CD4-positive, alpha-beta T cell (primary cell): Measurements from ENCODE around the gene GIT1. TPM values are rescaled to one million over a fixed set of nuclear protein-coding genes. Genes with fewer than 3 reads are reported as not detected.

Experiments
- ATAC-seq: fragments of 200-7000 bp; cut with Tn5 transposase; one replicate; pipeline ENCODE4 v1.10.0; 2022; ENCODE audit warnings: mild to moderate bottlenecking; ENCODE audit not compliant: poor library complexity
- CTCF ChIA-PET: fragments of 350-600 bp; sonication (Branson Sonifier 250); formaldehyde crosslinking; loops from one replicate; lab custom pipeline; 2021; ENCODE audit warnings: antibody characterized with exemption, inconsistent platforms; lab: Charles Lee
- POLR2A ChIA-PET: fragments of 350-600 bp; sonication (Branson Sonifier 250); formaldehyde crosslinking; loops from one replicate; lab custom pipeline; 2021; ENCODE audit warnings: antibody characterized with exemption, inconsistent platforms; lab: Charles Lee
- DNase-seq, 14 experiments: peaks; one replicate each; pipeline ENCODE4 v3.0.0-alpha.2; 2013 to 2020; ENCODE audit warnings: mixed read lengths in 2 of 14
- H3K27ac ChIP-seq, 2 donors: one replicate each; pipeline versions ENCODE4 v1.5.1 to v1.7.0; 2013; ENCODE audit warnings: low read length in 2 of 2, low read depth in 1 of 2, mild to moderate bottlenecking in 1 of 2
- H3K27me3 ChIP-seq, 2 experiments: 1 replicate in 1 of 2; 2 replicates in 1 of 2; pipeline versions ENCODE4 v1.6.1 to v1.7.0; 2013; ENCODE audit warnings: low read length in 2 of 2, control low read depth in 1 of 2, mild to moderate bottlenecking in 1 of 2, moderate library complexity in 1 of 2; ENCODE audit not compliant: insufficient read depth in 2 of 2, control insufficient read depth in 1 of 2
- H3K36me3 ChIP-seq: one replicate; pipeline ENCODE4 v1.6.1; 2013; ENCODE audit warnings: low read length, control low read depth; ENCODE audit not compliant: insufficient read depth
- H3K4me1 ChIP-seq: one replicate; pipeline ENCODE4 v1.6.1; 2013; ENCODE audit warnings: low read length, control low read depth; ENCODE audit not compliant: insufficient read depth
- H3K4me3 ChIP-seq: one replicate; pipeline ENCODE4 v1.5.1; 2013; ENCODE audit warnings: mild to moderate bottlenecking, low read length, moderate library complexity
- H3K9me3 ChIP-seq, 2 experiments: 1 replicate in 1 of 2; 2 replicates in 1 of 2; pipeline versions ENCODE4 v1.6.1 to v1.7.0; 2013; ENCODE audit warnings: low read length in 2 of 2, mild to moderate bottlenecking in 2 of 2, control low read depth in 1 of 2, moderate library complexity in 1 of 2; ENCODE audit not compliant: control insufficient read depth in 1 of 2, insufficient read depth in 1 of 2
- H3K27ac Mint-ChIP-seq: one replicate; pipeline ENCODE4 v1.8.0; 2020; ENCODE audit warnings: mixed read lengths
- H3K27me3 Mint-ChIP-seq: one replicate; pipeline ENCODE4 v1.8.0; 2021; ENCODE audit warnings: mixed read lengths
- H3K36me3 Mint-ChIP-seq: one replicate; pipeline ENCODE4 v1.8.0; 2021; ENCODE audit warnings: low read depth, mixed read lengths
- H3K4me1 Mint-ChIP-seq: one replicate; pipeline ENCODE4 v1.8.0; 2021; ENCODE audit warnings: low read depth, mixed read lengths
- H3K4me3 Mint-ChIP-seq: one replicate; pipeline ENCODE4 v1.8.0; 2020; ENCODE audit warnings: mild to moderate bottlenecking, mixed read lengths
- H3K9me3 Mint-ChIP-seq: one replicate; pipeline ENCODE4 v1.8.0; 2020; ENCODE audit warnings: mixed read lengths
- intact Hi-C, 2 experiments: fragments of 100-400 bp; cut with DNase I in 1 of 2; cut with micrococcal nuclease in 1 of 2; formaldehyde crosslinking; loops; one replicate each; pipeline versions ENCODE4 v1.15.1 to v1.9.0; 2023 to 2025; cut with DNase I, micrococcal nuclease
- total RNA-seq, 174 experiments: library from RNA in 2 of 174; stranded (reverse) in 2 of 174; gene quantifications; one replicate each; pipeline ENCODE4 v1.2.3 and lab custom pipeline; 2021 to 2026
- TF ChIP-seq, protein P1 (sequence below): fragments of 200-600 bp; IDR thresholded peaks from one replicate; pipeline ENCODE4 v1.8.0; 2022; ENCODE audit warnings: antibody characterized with exemption, mild to moderate bottlenecking

GIT1 gene
- total RNA-seq, 2 experiments from 2014 or later: 35.8 to 36.7 TPM

DNA sequence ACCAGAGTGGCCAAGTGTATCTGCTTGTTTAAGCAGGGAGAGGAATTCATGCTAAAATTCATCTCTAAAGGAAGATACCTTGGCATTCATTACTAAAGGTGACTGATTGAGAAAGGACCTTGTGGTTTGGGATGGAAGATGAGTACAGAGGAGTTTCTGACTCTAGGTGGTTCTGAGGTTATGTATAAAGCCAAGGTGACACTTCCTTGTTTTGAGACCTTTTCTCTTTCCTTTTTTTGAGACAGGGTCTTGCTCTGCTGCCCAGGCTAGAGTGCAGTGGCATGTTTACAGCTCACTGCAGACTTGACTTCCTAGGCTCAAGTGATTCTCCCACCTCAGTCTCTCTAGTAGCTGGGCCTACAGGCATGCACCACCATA is 31.7 kb downstream of the GIT1 start:
- H3K27me3 ChIP-seq: no peaks in the 10 kb centered on the region
- no peaks in the 10 kb centered on the region for H3K9me3 Mint-ChIP-seq
- H3K36me3 Mint-ChIP-seq: no peaks in the 10 kb centered on the region
- H3K4me3 ChIP-seq: no peak overlapping the region
- peak in 1 of 14 experiments; percentile 13 for DNase-seq
- TF ChIP-seq, protein P1, sequence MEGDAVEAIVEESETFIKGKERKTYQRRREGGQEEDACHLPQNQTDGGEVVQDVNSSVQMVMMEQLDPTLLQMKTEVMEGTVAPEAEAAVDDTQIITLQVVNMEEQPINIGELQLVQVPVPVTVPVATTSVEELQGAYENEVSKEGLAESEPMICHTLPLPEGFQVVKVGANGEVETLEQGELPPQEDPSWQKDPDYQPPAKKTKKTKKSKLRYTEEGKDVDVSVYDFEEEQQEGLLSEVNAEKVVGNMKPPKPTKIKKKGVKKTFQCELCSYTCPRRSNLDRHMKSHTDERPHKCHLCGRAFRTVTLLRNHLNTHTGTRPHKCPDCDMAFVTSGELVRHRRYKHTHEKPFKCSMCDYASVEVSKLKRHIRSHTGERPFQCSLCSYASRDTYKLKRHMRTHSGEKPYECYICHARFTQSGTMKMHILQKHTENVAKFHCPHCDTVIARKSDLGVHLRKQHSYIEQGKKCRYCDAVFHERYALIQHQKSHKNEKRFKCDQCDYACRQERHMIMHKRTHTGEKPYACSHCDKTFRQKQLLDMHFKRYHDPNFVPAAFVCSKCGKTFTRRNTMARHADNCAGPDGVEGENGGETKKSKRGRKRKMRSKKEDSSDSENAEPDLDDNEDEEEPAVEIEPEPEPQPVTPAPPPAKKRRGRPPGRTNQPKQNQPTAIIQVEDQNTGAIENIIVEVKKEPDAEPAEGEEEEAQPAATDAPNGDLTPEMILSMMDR: no peak
- no peak overlapping the region for H3K27ac ChIP-seq
- ChIA-PET CTCF (no interaction called here), POLR2A (no interaction called here)
- intact Hi-C loops: no loop called here
- no peaks in the 10 kb centered on the region for H3K9me3 ChIP-seq
- H3K4me3 Mint-ChIP-seq: no peak overlapping the region
- no peak for ATAC-seq
- H3K4me1 Mint-ChIP-seq: peaks cover 9% of the 10 kb centered on the region
- peaks cover 18% of the 10 kb centered on the region for H3K4me1 ChIP-seq
- no peak overlapping the region for H3K27ac Mint-ChIP-seq
- H3K27me3 Mint-ChIP-seq: no peaks in the 10 kb centered on the region
- peaks cover 16% of the 10 kb centered on the region for H3K36me3 ChIP-seq

DNA sequence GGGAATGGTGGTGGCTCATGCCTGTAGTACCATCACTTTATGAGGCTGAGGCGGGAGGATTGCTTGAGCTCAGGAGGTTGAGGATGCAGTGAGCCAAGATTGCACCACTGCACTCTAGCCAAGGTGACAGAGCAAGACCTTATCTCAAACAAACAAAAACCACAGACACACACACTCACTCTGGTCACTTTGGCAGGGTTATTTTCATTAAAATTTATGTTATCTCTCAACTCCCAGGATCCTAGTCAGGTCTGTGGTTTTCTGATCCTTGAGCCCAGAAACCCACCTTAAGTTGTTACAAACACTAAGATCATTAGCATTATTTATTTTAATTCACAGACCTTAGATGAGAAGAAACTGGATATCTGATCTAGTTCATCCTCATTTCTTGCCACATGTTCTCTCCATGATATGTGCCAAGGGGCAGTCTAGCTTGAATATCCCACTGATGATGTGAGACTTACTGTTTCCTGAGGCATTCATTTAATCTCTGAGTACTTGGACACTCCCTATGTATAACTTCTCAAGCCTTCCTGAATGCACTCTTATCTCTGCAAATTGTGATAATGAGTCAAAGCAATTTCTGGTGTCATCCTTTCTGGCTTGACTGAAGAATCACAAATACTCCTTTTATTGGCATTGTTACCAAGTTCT is 32.2 kb downstream of the GIT1 start:
- no peaks in the 10 kb centered on the region for H3K36me3 Mint-ChIP-seq
- Histone ChIP-seq H3K27ac (no peak overlapping the region), H3K4me1 (peaks cover 13% of the 10 kb centered on the region), H3K36me3 (peaks cover 11% of the 10 kb centered on the region), H3K9me3 (no peaks in the 10 kb centered on the region), H3K27me3 (no peaks in the 10 kb centered on the region), H3K4me3 (no peak overlapping the region)
- intact Hi-C loops: no loop called here
- no peak overlapping the region for H3K4me3 Mint-ChIP-seq
- TF ChIP-seq, protein P1: no peak
- ATAC-seq (no peak), DNase-seq (no peak)
- ChIA-PET POLR2A (no interaction called here), CTCF (interaction anchor here (1.3 kb wide), 1 partner anchor 20 kb away, joined by 3 read pairs; no protein-coding TSS in a partner anchor)
- H3K27me3 Mint-ChIP-seq: no peaks in the 10 kb centered on the region
- no peaks in the 10 kb centered on the region for H3K9me3 Mint-ChIP-seq
- H3K4me1 Mint-ChIP-seq: peaks cover 7% of the 10 kb centered on the region
- no peak overlapping the region for H3K27ac Mint-ChIP-seq

DNA sequence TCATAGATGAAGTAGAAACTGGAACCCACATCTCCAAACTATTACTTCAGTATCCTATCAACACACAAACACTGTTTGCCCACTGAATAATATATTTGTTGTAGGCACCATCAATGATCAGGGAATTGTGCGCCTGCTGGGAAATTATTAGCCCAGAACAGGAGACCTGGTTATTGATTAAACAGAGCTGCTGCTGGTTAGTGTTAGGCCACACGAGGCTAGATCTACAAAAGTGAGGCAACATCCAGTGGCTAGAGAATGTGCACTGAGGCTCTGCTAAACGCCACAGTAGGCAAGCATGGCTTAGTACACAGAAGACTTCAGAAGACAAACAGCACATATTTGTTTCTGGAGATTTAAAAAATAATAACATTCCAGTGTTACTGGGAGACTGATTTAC is 33.6 kb downstream of the GIT1 start:
- no peak overlapping the region for H3K4me3 ChIP-seq
- CTCF ChIA-PET: no interaction called here
- no peak overlapping the region for H3K27ac ChIP-seq
- H3K27me3 Mint-ChIP-seq: no peaks in the 10 kb centered on the region
- H3K9me3 Mint-ChIP-seq: no peaks in the 10 kb centered on the region
- DNase-seq (no peak), ATAC-seq (no peak)
- H3K27ac Mint-ChIP-seq: no peak overlapping the region
- no peaks in the 10 kb centered on the region for H3K9me3 ChIP-seq
- no peaks in the 10 kb centered on the region for H3K27me3 ChIP-seq
- intact Hi-C loops: no loop called here
- TF ChIP-seq, protein P1: no peak
- H3K36me3 Mint-ChIP-seq: no peaks in the 10 kb centered on the region
- peaks cover 7% of the 10 kb centered on the region for H3K4me1 Mint-ChIP-seq
- H3K36me3 ChIP-seq: no peaks in the 10 kb centered on the region
- H3K4me1 ChIP-seq: peaks cover 3% of the 10 kb centered on the region
- no peak overlapping the region for H3K4me3 Mint-ChIP-seq
- POLR2A ChIA-PET: no interaction called here
